H9 (cell line): Measurements from ENCODE around the gene WT1. TPM values are rescaled to one million over a fixed set of nuclear protein-coding genes. Genes with fewer than 3 reads are reported as not detected.
A peak's percentile ranks its signal among the peaks of the same experiment; 100 is the strongest.

Experiments used
- DNase-seq: peaks from one replicate; pipeline ENCODE4 v3.0.0-alpha.2; 2017
- H2AFZ ChIP-seq: one replicate; pipeline ENCODE4 v1.6.1; 2013; ENCODE audit warnings: mild to moderate bottlenecking, low read length, control low read depth, moderate library complexity
- H2AK5ac ChIP-seq: 2 replicates; pipeline ENCODE4 v1.6.1; 2013; ENCODE audit warnings: low read length, control low read depth, mixed read lengths; ENCODE audit not compliant: insufficient read length
- H2BK120ac ChIP-seq: one replicate; pipeline ENCODE4 v1.6.1; 2013; ENCODE audit warnings: low read depth, mild to moderate bottlenecking, low read length, control low read depth, inconsistent platforms; ENCODE audit not compliant: poor library complexity, severe bottlenecking
- H2BK12ac ChIP-seq: 2 replicates; pipeline ENCODE4 v1.6.1; 2013; ENCODE audit warnings: low read length, control low read depth, mixed read lengths, low read depth; ENCODE audit not compliant: insufficient read length
- H2BK15ac ChIP-seq: 2 replicates; pipeline ENCODE4 v1.6.1; 2013; ENCODE audit warnings: low read depth, low read length, control low read depth
- H2BK20ac ChIP-seq: one replicate; pipeline ENCODE4 v1.6.1; 2013; ENCODE audit warnings: low read depth, mild to moderate bottlenecking, low read length, control low read depth, inconsistent platforms; ENCODE audit not compliant: poor library complexity, severe bottlenecking
- H2BK5ac ChIP-seq: 2 replicates; pipeline ENCODE4 v1.6.1; 2013; ENCODE audit warnings: low read length, control low read depth, mixed read lengths; ENCODE audit not compliant: insufficient read length
- H3K14ac ChIP-seq: 2 replicates; pipeline ENCODE4 v1.6.1; 2013; ENCODE audit warnings: low read length, control low read depth; ENCODE audit not compliant: insufficient read depth
- H3K18ac ChIP-seq: 2 replicates; pipeline ENCODE4 v1.6.1; 2013; ENCODE audit warnings: low read depth, mild to moderate bottlenecking, mixed read lengths, low read length, control low read depth; ENCODE audit not compliant: insufficient read length
- H3K23ac ChIP-seq: 2 replicates; pipeline ENCODE4 v1.6.1; 2013; ENCODE audit warnings: low read length, control low read depth, mixed read lengths, low read depth; ENCODE audit not compliant: insufficient read length
- H3K23me2 ChIP-seq: 2 replicates; pipeline ENCODE4 v1.6.1; 2013; ENCODE audit warnings: low read depth, mild to moderate bottlenecking, mixed read lengths, low read length, control low read depth; ENCODE audit not compliant: insufficient read length, poor library complexity, severe bottlenecking
- H3K27ac ChIP-seq: 2 replicates; pipeline ENCODE4 v1.5.1; 2013; ENCODE audit warnings: low read length, control low read depth, mixed read lengths, low read depth; ENCODE audit not compliant: insufficient read length
- H3K27me3 ChIP-seq: 2 replicates; pipeline ENCODE4 v1.6.1; 2013; ENCODE audit warnings: low read length, control low read depth, inconsistent platforms; ENCODE audit not compliant: insufficient read depth
- H3K4ac ChIP-seq: 2 replicates; pipeline ENCODE4 v1.6.1; 2013; ENCODE audit warnings: low read depth, mild to moderate bottlenecking, control low read depth, inconsistent platforms, low read length, moderate library complexity
- H3K4me1 ChIP-seq: 2 replicates; pipeline ENCODE4 v1.6.1; 2013; ENCODE audit warnings: low read length, control low read depth, inconsistent platforms; ENCODE audit not compliant: insufficient read depth
- H3K4me2 ChIP-seq: 2 replicates; pipeline ENCODE4 v1.6.1; 2013; ENCODE audit warnings: low read length, control low read depth, mixed read lengths; ENCODE audit not compliant: insufficient read length, insufficient read depth
- H3K56ac ChIP-seq: 2 replicates; pipeline ENCODE4 v1.6.1; 2013; ENCODE audit warnings: low read depth, mild to moderate bottlenecking, mixed read lengths, low read length, control low read depth; ENCODE audit not compliant: insufficient read length
- H3K79me1 ChIP-seq: 2 replicates; pipeline ENCODE4 v1.6.1; 2013; ENCODE audit warnings: low read depth, mild to moderate bottlenecking, moderate library complexity, low read length, control low read depth, inconsistent platforms; ENCODE audit not compliant: insufficient read depth, poor library complexity, severe bottlenecking
- H3K79me2 ChIP-seq: 2 replicates; pipeline ENCODE4 v1.6.1; 2013; ENCODE audit warnings: low read length, control low read depth, inconsistent platforms; ENCODE audit not compliant: insufficient read depth
- H3K9ac ChIP-seq: 2 replicates; pipeline ENCODE4 v1.6.1; 2013; ENCODE audit warnings: low read length, control low read depth, mixed read lengths; ENCODE audit not compliant: insufficient read length; ENCODE audit errors: extremely low read depth
- H3K9me3 ChIP-seq: one replicate; pipeline ENCODE4 v1.6.1; 2013; ENCODE audit warnings: low read depth, low read length, inconsistent platforms; ENCODE audit not compliant: control insufficient read depth
- H3T11ph ChIP-seq: one replicate; pipeline ENCODE4 v1.6.1; 2013; ENCODE audit warnings: mild to moderate bottlenecking, low read length, control low read depth, inconsistent platforms
- H4K20me1 ChIP-seq: one replicate; pipeline ENCODE4 v1.6.1; 2013; ENCODE audit not compliant: control insufficient read depth, insufficient read length, insufficient read depth
- H4K5ac ChIP-seq: 2 replicates; pipeline ENCODE4 v1.6.1; 2013; ENCODE audit warnings: low read depth, mild to moderate bottlenecking, mixed read lengths, low read length, control low read depth; ENCODE audit not compliant: insufficient read length
- H4K8ac ChIP-seq: replicated peaks from 2 replicates; pipeline ENCODE4 v1.6.1; 2013; ENCODE audit warnings: low read length, control low read depth, mixed read lengths, low read depth; ENCODE audit not compliant: insufficient read length
- H4K91ac ChIP-seq: 2 replicates; pipeline ENCODE4 v1.6.1; 2013; ENCODE audit warnings: low read depth, mild to moderate bottlenecking, moderate library complexity, mixed read lengths, low read length, control low read depth; ENCODE audit not compliant: insufficient read length
- H3K27ac Mint-ChIP-seq, 3 experiments: 2 replicates in 2 of 3; 3 replicates in 1 of 3; pipeline ENCODE4 v1.8.0; 2020 to 2021; ENCODE audit warnings: mixed read lengths in 3 of 3, mild to moderate bottlenecking in 1 of 3, moderate library complexity in 1 of 3
- H3K27me3 Mint-ChIP-seq: 2 replicates; pipeline ENCODE4 v1.8.0; 2021; ENCODE audit warnings: low read depth, mild to moderate bottlenecking, moderate library complexity, mixed read lengths
- H3K36me3 Mint-ChIP-seq, 3 experiments: 2 replicates in 2 of 3; 3 replicates in 1 of 3; pipeline ENCODE4 v1.8.0; 2020 to 2021; ENCODE audit warnings: low read depth in 3 of 3, mixed read lengths in 3 of 3; ENCODE audit not compliant: insufficient read depth in 1 of 3
- H3K4me1 Mint-ChIP-seq, 2 experiments: 2 replicates each; pipeline ENCODE4 v1.8.0; 2020; ENCODE audit warnings: mixed read lengths in 2 of 2
- H3K4me3 Mint-ChIP-seq, 2 experiments: 2 replicates in 1 of 2; 3 replicates in 1 of 2; pipeline ENCODE4 v1.8.0; 2020 to 2021; ENCODE audit warnings: mild to moderate bottlenecking in 2 of 2, mixed read lengths in 2 of 2, moderate library complexity in 1 of 2
- H3K9me3 Mint-ChIP-seq, 2 experiments: 2 replicates in 1 of 2; 3 replicates in 1 of 2; pipeline ENCODE4 v1.8.0; 2020; ENCODE audit warnings: mild to moderate bottlenecking in 2 of 2, mixed read lengths in 2 of 2, moderate library complexity in 1 of 2
- CTCF ChIP-seq: fragments of 200-600 bp; sonication (generic); conservative IDR thresholded peaks from 3 replicates; pipeline ENCODE4 v1.8.0; 2021; ENCODE audit warnings: antibody characterized with exemption, mild to moderate bottlenecking
- WGBS: extraction: QIAGEN DNeasy Blood & Tissue Kit; methylation state at CpG from one replicate; pipeline ENCODE4 v1.1.7; 2013; ENCODE audit warnings: missing lambda C conversion rate, low lambda C conversion rate, mixed read lengths; ENCODE audit not compliant: insufficient read length; ENCODE audit errors: extremely low coverage; 5-methylcytosine and 5-hydroxymethylcytosine counted together
- total RNA-seq: library from RNA; stranded (reverse); gene quantifications from 2 replicates; pipeline ENCODE4 v1.2.1, GENCODE V29; 2021

The WT1 gene
- total RNA-seq, 1 experiment from 2014 or later = 0.20 TPM

- peaks cover 92% of the 10 kb centered on the region for H3K27me3 ChIP-seq
- H3K9ac ChIP-seq = no peak overlapping the region
- H3K27ac ChIP-seq = no peak overlapping the region
- H3K18ac ChIP-seq = no peak overlapping the region
- no peak overlapping the region for H3T11ph ChIP-seq
- no peak overlapping the region for H4K5ac ChIP-seq
- TF ChIP-seq CTCF = no peak
- H3K56ac ChIP-seq = no peak overlapping the region
- no peak overlapping the region for H4K91ac ChIP-seq
- H3K9me3 ChIP-seq = no peaks in the 10 kb centered on the region
- no peaks in the 10 kb centered on the region for H4K20me1 ChIP-seq
- Mint-ChIP-seq H3K4me1 (peaks cover 38 to 45% of the 10 kb centered on the region in 2 experiments), H3K27me3 (peaks cover 98% of the 10 kb centered on the region), H3K9me3 (peaks cover 0 to 13% of the 10 kb centered on the region in 2 experiments; a peak in 3 of 5 replicates), H3K27ac (no peak overlapping the region), H3K4me3 (peak overlapping the region; percentile 59 to 75), H3K36me3 (no peaks in the 10 kb centered on the region)
- WGBS = no CpG with 5 or more reads among the region's 42 CpGs
- no peak overlapping the region for H2AK5ac ChIP-seq
- H2BK5ac ChIP-seq = no peak overlapping the region
- no peak overlapping the region for H3K4ac ChIP-seq
- no peak overlapping the region for H4K8ac ChIP-seq
- no peak overlapping the region for H2AFZ ChIP-seq
- no peak overlapping the region; the same call in 1 of the 2 replicates for H3K14ac ChIP-seq
- no peak overlapping the region for H2BK12ac ChIP-seq
- H3K4me2 ChIP-seq = peak overlapping the region; percentile 79
- no peaks in the 10 kb centered on the region for H3K79me2 ChIP-seq
- no peaks in the 10 kb centered on the region for H3K79me1 ChIP-seq
- H2BK120ac ChIP-seq = no peak overlapping the region
- H3K4me1 ChIP-seq = peaks cover 5% of the 10 kb centered on the region; the same call in 1 of the 2 replicates
- no peak overlapping the region for H3K23ac ChIP-seq
- peak; percentile 83 for DNase-seq
- no peak overlapping the region for H2BK20ac ChIP-seq
- H2BK15ac ChIP-seq = no peak overlapping the region
- H3K23me2 ChIP-seq = peaks cover 9% of the 10 kb centered on the region
Observed at GRCh38 chr11:32437495-32438345, 2.4 kb upstream of the WT1 start.
